ENCODE measurements around the gene ASB1. TPM values are rescaled to one million over a fixed set of nuclear protein-coding genes. Genes with fewer than 3 reads are reported as not detected.

ASB1 gene
- polyA plus RNA-seq, 1 experiment, result 29.8 TPM

GRCh38 chr2:238444242-238444641 lies 17.5 kb downstream of the ASB1 start:
- no peak overlapping the region for H3K4me3 ChIP-seq (ENCODE audit: low read depth, low read length)
- H3K27me3 ChIP-seq (ENCODE audit: control insufficient read depth, insufficient read depth, low read length), result no peaks in the 10 kb centered on the region
- no peak for DNase-seq (ENCODE audit: low read depth, low spot score)
- ChIA-PET CTCF (interaction anchor here (0.5 kb wide), 1 partner anchor 14 kb away, joined by 4 read pairs; no protein-coding TSS in a partner anchor), POLR2A (no interaction called here)
- no peak overlapping the region for H3K27ac ChIP-seq (ENCODE audit: low read depth, low read length)
- TF ChIP-seq CTCF (IDR thresholded peaks at IDR 0.05; ENCODE audit: low read depth, low read length), result no peak
- H3K9me3 ChIP-seq (ENCODE audit: control insufficient read depth, insufficient read depth, low read length), result no peaks in the 10 kb centered on the region

- Histone ChIP-seq H3K27ac (ENCODE audit: low read depth, low read length) (no peak overlapping the region), H3K27me3 (ENCODE audit: control insufficient read depth, insufficient read depth, low read length) (no peaks in the 10 kb centered on the region), H3K4me3 (ENCODE audit: low read depth, low read length) (no peak overlapping the region), H3K9me3 (ENCODE audit: control insufficient read depth, insufficient read depth, low read length) (no peaks in the 10 kb centered on the region)
- TF ChIP-seq CTCF (IDR thresholded peaks at IDR 0.05; ENCODE audit: low read depth, low read length), result no peak
- DNase-seq (ENCODE audit: low read depth, low spot score), result no peak
- POLR2A ChIA-PET, result no interaction called here
- CTCF ChIA-PET, result no interaction called here
Observed at GRCh38 chr2:238445409-238446190, 18.9 kb downstream of the ASB1 start.

- no peaks in the 10 kb centered on the region for H3K9me3 ChIP-seq (ENCODE audit: control insufficient read depth, insufficient read depth, low read length)
- ChIA-PET POLR2A (no interaction called here), CTCF (no interaction called here)
- H3K4me3 ChIP-seq (ENCODE audit: low read depth, low read length), result no peak overlapping the region
- H3K27ac ChIP-seq (ENCODE audit: low read depth, low read length), result no peak overlapping the region
- H3K27me3 ChIP-seq (ENCODE audit: control insufficient read depth, insufficient read depth, low read length), result no peaks in the 10 kb centered on the region
- DNase-seq (ENCODE audit: low read depth, low spot score), result no peak
- TF ChIP-seq CTCF (IDR thresholded peaks at IDR 0.05; ENCODE audit: low read depth, low read length), result no peak
Observed at GRCh38 chr2:238446371-238446770, 19.6 kb downstream of the ASB1 start.

- H3K27me3 ChIP-seq (ENCODE audit: control insufficient read depth, insufficient read depth, low read length), result no peaks in the 10 kb centered on the region
- H3K9me3 ChIP-seq (ENCODE audit: control insufficient read depth, insufficient read depth, low read length), result no peaks in the 10 kb centered on the region
- ChIA-PET CTCF (no interaction called here), POLR2A (no interaction called here)
- H3K27ac ChIP-seq (ENCODE audit: low read depth, low read length), result peak overlapping the region; percentile 21
- no peak overlapping the region for H3K4me3 ChIP-seq (ENCODE audit: low read depth, low read length)
- DNase-seq (ENCODE audit: low read depth, low spot score), result no peak
- no peak for TF ChIP-seq CTCF (IDR thresholded peaks at IDR 0.05; ENCODE audit: low read depth, low read length)
Observed at GRCh38 chr2:238448031-238448955, 21.6 kb downstream of the ASB1 start.

GRCh38 chr2:238449241-238449640 lies 22.5 kb downstream of the ASB1 start:
- no peaks in the 10 kb centered on the region; the same call in 1 of the 2 replicates for H3K9me3 ChIP-seq (ENCODE audit: control insufficient read depth, insufficient read depth, low read length)
- H3K27me3 ChIP-seq (ENCODE audit: control insufficient read depth, insufficient read depth, low read length), result no peaks in the 10 kb centered on the region
- no peak overlapping the region for H3K4me3 ChIP-seq (ENCODE audit: low read depth, low read length)
- no peak for DNase-seq (ENCODE audit: low read depth, low spot score)
- CTCF ChIA-PET, result no interaction called here
- POLR2A ChIA-PET, result no interaction called here
- TF ChIP-seq CTCF (IDR thresholded peaks at IDR 0.05; ENCODE audit: low read depth, low read length), result no peak
- H3K27ac ChIP-seq (ENCODE audit: low read depth, low read length), result no peak overlapping the region

All from AG04450 (cell line).